Dedifferentiated amniotic fluid mesenchymal stem cell (primary cell): ENCODE data around the gene CMIP.

ENCODE experiments used
- DNase-seq: peaks from one replicate; pipeline ENCODE4 v3.0.0-alpha.2; 2016; ENCODE audit errors: extremely low spot score

The CMIP gene

GRCh38 chr16:81532491-81533174 lies 88.0 kb downstream of the CMIP start:
- no peak for DNase-seq

- no peak for DNase-seq
Measured at GRCh38 chr16:81533175-81533507, 88.5 kb downstream of the CMIP start.

- no peak for DNase-seq
Measured at GRCh38 chr16:81535679-81536360, 91.2 kb downstream of the CMIP start.

GRCh38 chr16:81536648-81537047 lies 92.0 kb downstream of the CMIP start:
- no peak for DNase-seq

GRCh38 chr16:81537721-81538561 lies 93.3 kb downstream of the CMIP start:
- no peak for DNase-seq

GRCh38 chr16:81539009-81539758 lies 94.6 kb downstream of the CMIP start:
- DNase-seq: no peak

GRCh38 chr16:81539759-81540472 lies 95.3 kb downstream of the CMIP start:
- no peak for DNase-seq

GRCh38 chr16:81541314-81541713 lies 96.7 kb downstream of the CMIP start:
- no peak for DNase-seq

GRCh38 chr16:81542609-81543570 lies 98.3 kb downstream of the CMIP start:
- DNase-seq: no peak

GRCh38 chr16:81543571-81543970 lies 99.0 kb downstream of the CMIP start:
- no peak for DNase-seq

- DNase-seq: no peak
Measured at GRCh38 chr16:81544261-81544660, 99.7 kb downstream of the CMIP start.

GRCh38 chr16:81544700-81545271 lies 100.2 kb downstream of the CMIP start:
- DNase-seq: no peak

- DNase-seq: no peak
Measured at GRCh38 chr16:81545470-81546250, 101.1 kb downstream of the CMIP start.

GRCh38 chr16:81546781-81547180 lies 102.2 kb downstream of the CMIP start:
- no peak for DNase-seq

GRCh38 chr16:81547194-81547938 lies 102.8 kb downstream of the CMIP start:
- no peak for DNase-seq

GRCh38 chr16:81547939-81548216 lies 103.3 kb downstream of the CMIP start:
- DNase-seq: no peak

GRCh38 chr16:81548551-81548875 lies 103.9 kb downstream of the CMIP start:
- DNase-seq: no peak

GRCh38 chr16:81548876-81549546 lies 104.4 kb downstream of the CMIP start:
- DNase-seq: no peak
